Endothelial cell of umbilical vein (primary cell): ENCODE data around the gene CTNNA2. TPM values are rescaled to one million over a fixed set of nuclear protein-coding genes. Genes with fewer than 3 reads are reported as not detected.

Source experiments
- BruUV-seq: library from RNA; stranded (reverse); fragments of 400-500 nt; replicated peaks from 2 replicates; lab custom pipeline; 2021; lab: Mats Ljungman, UMichigan
- CTCF ChIA-PET: fragments of 300-600, 350-600 bp; sonication (Branson Sonifier 250); formaldehyde crosslinking; loops from one replicate; lab custom pipeline; 2021; ENCODE audit warnings: antibody characterized with exemption, inconsistent platforms; lab: Charles Lee
- POLR2A ChIA-PET: fragments of 300-600, 350-600 bp; sonication (Branson Sonifier 250); formaldehyde crosslinking; loops from one replicate; lab custom pipeline; 2021; ENCODE audit warnings: antibody characterized with exemption, inconsistent platforms; lab: Charles Lee
- DNase-seq: peaks from one replicate; pipeline ENCODE4 v3.0.0-alpha.2; 2011; ENCODE audit warnings: low read depth, low spot score
- FAIRE-seq: peaks from 2 replicates; lab custom pipeline; 2011; peaks lifted over from hg19 to GRCh38; lab: Jason Lieb, UNC
- H2AFZ ChIP-seq: 2 replicates; pipeline ENCODE4 v1.6.0; 2012; ENCODE audit warnings: low read depth, low read length, control low read depth, inconsistent platforms
- H3K27ac ChIP-seq: 2 replicates; pipeline ENCODE4 v1.5.1; 2011; ENCODE audit warnings: low read depth, mild to moderate bottlenecking, control low read depth, low read length, moderate library complexity; ENCODE audit not compliant: insufficient read depth
- H3K27me3 ChIP-seq, 2 experiments: 2 replicates each; pipeline versions ENCODE4 v1.6.0 to v1.6.1; 2011; ENCODE audit warnings: low read length in 2 of 2, mixed read lengths in 1 of 2; ENCODE audit not compliant: control insufficient read depth in 2 of 2, insufficient read depth in 2 of 2
- H3K36me3 ChIP-seq, 2 experiments: 2 replicates in 1 of 2; 3 replicates in 1 of 2; pipeline ENCODE4 v1.5.1; 2011; ENCODE audit warnings: low read length in 2 of 2, mild to moderate bottlenecking in 1 of 2, moderate library complexity in 1 of 2; ENCODE audit not compliant: control insufficient read depth in 2 of 2, insufficient read depth in 2 of 2; ENCODE audit errors: extremely low read depth in 1 of 2
- H3K4me1 ChIP-seq: 3 replicates; pipeline ENCODE4 v1.5.1; 2011; ENCODE audit warnings: mild to moderate bottlenecking, low read length; ENCODE audit not compliant: control insufficient read depth, insufficient read depth; ENCODE audit errors: extremely low read depth
- H3K4me2 ChIP-seq: 2 replicates; pipeline ENCODE4 v1.6.1; 2011; ENCODE audit warnings: low read length, control low read depth, mixed read lengths; ENCODE audit not compliant: insufficient read depth
- H3K4me3 ChIP-seq, 3 experiments: fragments of 200-600 bp in 1 of 3; sonication (generic), shearing (Covaris generic) in 1 of 3; replicated peaks in 1 of 3; 2 replicates each; pipeline ENCODE4 v1.5.1; 2011 to 2016; ENCODE audit warnings: control low read depth in 3 of 3, low read length in 3 of 3, mild to moderate bottlenecking in 2 of 3, inconsistent platforms in 1 of 3, low read depth in 1 of 3, moderate library complexity in 1 of 3; ENCODE audit not compliant: insufficient read depth in 1 of 3
- H3K79me2 ChIP-seq: 2 replicates; pipeline ENCODE4 v1.6.0; 2012; ENCODE audit warnings: low read length, inconsistent platforms; ENCODE audit not compliant: control insufficient read depth, insufficient read depth
- H3K9ac ChIP-seq: replicated peaks from 2 replicates; pipeline ENCODE3; 2011; ENCODE audit warnings: low read length, control low read depth; ENCODE audit not compliant: insufficient read depth; ENCODE audit errors: extremely low read depth
- H3K9me1 ChIP-seq: replicated peaks from 3 replicates; pipeline ENCODE4 v1.6.0; 2011; ENCODE audit warnings: mild to moderate bottlenecking, low read length; ENCODE audit not compliant: control insufficient read depth, insufficient read depth; ENCODE audit errors: extremely low read depth
- H3K9me3 ChIP-seq: replicated peaks from 2 replicates; pipeline ENCODE4 v1.5.1; 2012; ENCODE audit warnings: low read length, inconsistent platforms; ENCODE audit not compliant: control insufficient read depth, insufficient read depth
- H4K20me1 ChIP-seq: replicated peaks from 2 replicates; pipeline ENCODE3; 2011; ENCODE audit warnings: mild to moderate bottlenecking, low read length; ENCODE audit not compliant: control insufficient read depth, insufficient read depth; ENCODE audit errors: extremely low read depth
- EZH2 ChIP-seq: IDR thresholded peaks from 2 replicates; pipeline ENCODE4 v1.6.1; 2012; ENCODE audit warnings: borderline replicate concordance, low read depth, mild to moderate bottlenecking, moderate library complexity, low read length, inconsistent platforms; ENCODE audit not compliant: severe bottlenecking
- FOS ChIP-seq: IDR thresholded peaks from 2 replicates; pipeline ENCODE4 v1.6.1; 2011; ENCODE audit warnings: mild to moderate bottlenecking, low read length, moderate library complexity, borderline replicate concordance; ENCODE audit not compliant: insufficient read depth
- GATA2 ChIP-seq: IDR thresholded peaks from 2 replicates; pipeline ENCODE4 v1.7.0; 2011; ENCODE audit warnings: low read depth, mild to moderate bottlenecking, moderate library complexity, mixed read lengths, low read length; ENCODE audit not compliant: insufficient read length, insufficient read depth
- JUN ChIP-seq: IDR thresholded peaks from 2 replicates; pipeline ENCODE4 v1.6.1; 2011; ENCODE audit warnings: borderline replicate concordance, low read depth; ENCODE audit not compliant: insufficient read length, insufficient read depth
- MYC ChIP-seq: IDR thresholded peaks from one replicate; pipeline ENCODE4 v1.6.1; 2011; ENCODE audit warnings: mild to moderate bottlenecking, low read depth, low read length
- POLR2A ChIP-seq: IDR thresholded peaks from 2 replicates; pipeline ENCODE4 v1.6.1; 2012; ENCODE audit warnings: low read depth, mild to moderate bottlenecking, control low read depth, low read length
- POLR2AphosphoS5 ChIP-seq: IDR thresholded peaks from 2 replicates; pipeline ENCODE4 v1.6.1; 2012; ENCODE audit warnings: low read depth, mild to moderate bottlenecking, control low read depth, low read length, moderate library complexity; ENCODE audit not compliant: insufficient read depth
- dilution Hi-C: fragments of 300-500 bp; cut with MboI; formaldehyde crosslinking; loops from one replicate; pipeline ENCODE4 v1.15.0; 2019; ENCODE audit warnings: low sequenced_read_pairs; ENCODE audit not compliant: extremely low pct_ligation_motif_present
- intact Hi-C: fragments of 100-400 bp; cut with micrococcal nuclease; formaldehyde crosslinking; loops from one replicate; pipeline ENCODE4 v1.10.0; 2022
- polyA plus RNA-seq, 4 experiments: library from polyadenylated mRNA; depleted of rRNA in 3 of 4; stranded (reverse) in 3 of 4; unstranded in 1 of 4; fragments of >200 nt; gene quantifications; 2 replicates each; pipeline versions ENCODE4 v1.2.1 to v1.2.3, GENCODE V29; 2011 to 2012; ENCODE audit warnings: missing spikeins in 1 of 4
- total RNA-seq: library from RNA; stranded (reverse); gene quantifications from 2 replicates; pipeline ENCODE4 v1.2.3, GENCODE V29; 2021
- TF ChIP-seq, protein P1 (sequence below): IDR thresholded peaks from 2 replicates; pipeline ENCODE4 v1.6.1; 2011; ENCODE audit not compliant: insufficient read depth, insufficient read length
- TF ChIP-seq, protein P2 (sequence below), 2 donors: IDR thresholded peaks; 1 replicate in 1 of 2; 2 replicates in 1 of 2; pipeline ENCODE4 v1.5.1; 2011; ENCODE audit warnings: low read length in 2 of 2, mild to moderate bottlenecking in 2 of 2, moderate library complexity in 2 of 2, control low read depth in 1 of 2, inconsistent platforms in 1 of 2, low read depth in 1 of 2; ENCODE audit not compliant: insufficient read depth in 1 of 2; ENCODE audit errors: extremely low read depth in 1 of 2

CTNNA2 gene
- total and polyA plus RNA-seq, 2 donors (not counting 3 experiments of a cell fraction or from before 2014, with no cell fraction given): not detected

DNA sequence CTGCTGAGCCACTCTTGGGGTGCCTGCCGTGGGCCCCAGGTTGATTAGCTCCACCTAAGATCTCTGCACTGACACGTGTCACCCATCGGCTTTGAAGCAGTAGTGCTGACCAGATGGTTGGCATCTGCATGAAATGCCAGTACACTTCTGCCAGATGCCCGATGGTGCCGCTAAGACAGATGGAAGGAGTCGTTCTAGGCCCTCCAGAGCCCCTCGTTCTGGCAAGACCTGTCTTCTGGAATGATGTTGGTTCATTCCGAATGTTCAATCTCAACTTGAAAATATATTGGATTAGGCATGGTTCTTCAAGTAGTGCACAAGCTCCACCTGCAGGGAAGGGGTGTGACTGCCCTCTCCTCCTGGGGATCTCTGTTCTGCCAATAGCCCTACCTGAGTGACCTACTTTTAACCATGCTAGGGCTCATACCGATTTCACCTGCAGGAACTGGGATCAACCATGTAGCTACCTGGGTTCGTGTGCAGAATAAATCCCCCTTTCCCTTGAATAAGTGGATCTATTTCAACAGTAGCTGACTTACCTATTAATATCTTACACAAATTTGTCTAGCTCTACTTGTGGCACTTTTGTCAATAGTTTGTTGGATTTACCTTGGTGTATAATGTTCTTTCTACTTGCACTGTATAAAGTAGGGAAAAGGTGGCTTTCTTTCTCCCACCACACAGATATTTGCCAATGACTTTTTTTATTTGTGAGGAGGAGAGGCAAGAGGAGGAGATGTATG is 342.6 kb downstream of the CTNNA2 start:
- Histone ChIP-seq H3K79me2 (no peaks in the 10 kb centered on the region), H3K27ac (no peak overlapping the region), H2AFZ (no peak overlapping the region), H3K9me3 (peaks cover 3% of the 10 kb centered on the region), H3K4me2 (no peak overlapping the region), H3K27me3 (no peaks in the 10 kb centered on the region), H3K36me3 (no peaks in the 10 kb centered on the region), H4K20me1 (no peaks in the 10 kb centered on the region), H3K9ac (no peak overlapping the region), H3K4me1 (no peaks in the 10 kb centered on the region), H3K9me1 (no peaks in the 10 kb centered on the region), H3K4me3 (no peak overlapping the region)
- no TSS peak for BruUV-seq
- dilution Hi-C loops: no loop called here
- TF ChIP-seq GATA2: no peak
- no peak for TF ChIP-seq JUN
- TF ChIP-seq, protein P1, sequence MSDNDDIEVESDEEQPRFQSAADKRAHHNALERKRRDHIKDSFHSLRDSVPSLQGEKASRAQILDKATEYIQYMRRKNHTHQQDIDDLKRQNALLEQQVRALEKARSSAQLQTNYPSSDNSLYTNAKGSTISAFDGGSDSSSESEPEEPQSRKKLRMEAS: no peak
- no peak for TF ChIP-seq POLR2AphosphoS5
- TF ChIP-seq, protein P2, sequence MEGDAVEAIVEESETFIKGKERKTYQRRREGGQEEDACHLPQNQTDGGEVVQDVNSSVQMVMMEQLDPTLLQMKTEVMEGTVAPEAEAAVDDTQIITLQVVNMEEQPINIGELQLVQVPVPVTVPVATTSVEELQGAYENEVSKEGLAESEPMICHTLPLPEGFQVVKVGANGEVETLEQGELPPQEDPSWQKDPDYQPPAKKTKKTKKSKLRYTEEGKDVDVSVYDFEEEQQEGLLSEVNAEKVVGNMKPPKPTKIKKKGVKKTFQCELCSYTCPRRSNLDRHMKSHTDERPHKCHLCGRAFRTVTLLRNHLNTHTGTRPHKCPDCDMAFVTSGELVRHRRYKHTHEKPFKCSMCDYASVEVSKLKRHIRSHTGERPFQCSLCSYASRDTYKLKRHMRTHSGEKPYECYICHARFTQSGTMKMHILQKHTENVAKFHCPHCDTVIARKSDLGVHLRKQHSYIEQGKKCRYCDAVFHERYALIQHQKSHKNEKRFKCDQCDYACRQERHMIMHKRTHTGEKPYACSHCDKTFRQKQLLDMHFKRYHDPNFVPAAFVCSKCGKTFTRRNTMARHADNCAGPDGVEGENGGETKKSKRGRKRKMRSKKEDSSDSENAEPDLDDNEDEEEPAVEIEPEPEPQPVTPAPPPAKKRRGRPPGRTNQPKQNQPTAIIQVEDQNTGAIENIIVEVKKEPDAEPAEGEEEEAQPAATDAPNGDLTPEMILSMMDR (IDR thresholded peaks at IDR 0.05; ENCODE audit: extremely low read depth in 1 of 2, insufficient read depth in 1 of 2, low read depth in 1 of 2, low read length in 2 of 2): no peak
- no peak for TF ChIP-seq MYC
- no peak for TF ChIP-seq POLR2A
- no peak for TF ChIP-seq FOS
- TF ChIP-seq EZH2: no peak
- CTCF ChIA-PET: no interaction called here
- DNase-seq (no peak), FAIRE-seq (no peak)
- POLR2A ChIA-PET: no interaction called here
- intact Hi-C loops: no loop called here
